Left lobe of liver (tissue), 2 donors: ENCODE measurements around the gene SCYGR2. TPM values are rescaled to one million over a fixed set of nuclear protein-coding genes. Genes with fewer than 3 reads are reported as not detected.
A peak's percentile ranks its signal among the peaks of the same experiment; 100 is the strongest.
"Not testable (repeated sequence)": the region's sequence is repeated elsewhere in the genome, so short reads cannot be mapped to it uniquely, and the experiment has no call there.

ENCODE experiments used
- ATAC-seq: fragments of 200-7000 bp; cut with Tn5 transposase; one replicate; pipeline ENCODE4 v1.9.1; 2020; ENCODE audit warnings: mild to moderate bottlenecking, moderate library complexity
- DNase-seq: peaks from one replicate; pipeline ENCODE4 v3.0.0-alpha.2; 2020; ENCODE audit warnings: low spot score
- total RNA-seq: library from RNA; stranded (reverse); gene quantifications from one replicate; pipeline ENCODE4 v1.2.1, GENCODE V29; 2021
- donor health status: DM: no; HTN: no; CAD: no; lungs with moderate emphysema.
- donor health status: DM: no; HTN: yes; CAD: no.

SCYGR2 gene
- total RNA-seq, result not detected

DNA sequence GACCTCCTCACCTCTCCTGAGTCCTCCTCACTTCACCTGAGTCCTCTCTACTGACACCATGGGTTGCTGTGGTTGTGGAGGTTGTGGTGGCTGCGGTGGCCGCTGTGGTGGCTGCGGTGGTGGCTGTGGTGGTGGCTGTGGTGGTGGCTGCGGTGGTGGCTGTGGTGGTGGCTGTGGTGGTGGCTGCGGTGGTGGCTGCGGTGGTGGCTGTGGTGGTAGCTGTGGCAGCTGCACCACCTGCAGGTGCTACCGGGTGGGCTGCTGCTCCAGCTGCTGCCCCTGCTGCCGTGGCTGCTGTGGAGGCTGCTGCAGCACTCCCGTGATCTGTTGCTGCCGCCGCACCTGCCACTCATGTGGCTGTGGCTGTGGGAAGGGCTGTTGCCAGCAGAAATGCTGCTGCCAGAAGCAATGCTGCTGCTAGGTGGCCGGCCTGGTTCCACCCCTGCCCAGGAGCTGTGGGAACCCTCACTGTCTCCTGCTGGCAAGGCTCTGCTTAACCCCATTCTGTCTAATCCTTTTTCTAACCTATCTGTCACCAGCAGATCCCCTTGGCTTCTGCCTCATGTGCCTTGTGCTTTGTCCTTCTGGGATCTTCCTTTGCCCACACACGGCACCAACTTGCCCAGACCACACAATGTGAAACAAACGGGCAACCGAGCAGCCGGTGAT is at the start of gene SCYGR2:
Gene SCYGR2 (plus strand): TSS at position 59 of the 669 bp plus-strand sequence. CDS start 0 bp downstream, at position 59.
- not testable (repeated sequence) for DNase-seq

GRCh38 chr2:227551836-227552235 is 46.9 kb upstream of the SCYGR2 start:
- DNase-seq (no peak), ATAC-seq (no peak)

More for the DNA sequence above, at the start of gene SCYGR2:
- not testable (repeated sequence) for ATAC-seq

DNA sequence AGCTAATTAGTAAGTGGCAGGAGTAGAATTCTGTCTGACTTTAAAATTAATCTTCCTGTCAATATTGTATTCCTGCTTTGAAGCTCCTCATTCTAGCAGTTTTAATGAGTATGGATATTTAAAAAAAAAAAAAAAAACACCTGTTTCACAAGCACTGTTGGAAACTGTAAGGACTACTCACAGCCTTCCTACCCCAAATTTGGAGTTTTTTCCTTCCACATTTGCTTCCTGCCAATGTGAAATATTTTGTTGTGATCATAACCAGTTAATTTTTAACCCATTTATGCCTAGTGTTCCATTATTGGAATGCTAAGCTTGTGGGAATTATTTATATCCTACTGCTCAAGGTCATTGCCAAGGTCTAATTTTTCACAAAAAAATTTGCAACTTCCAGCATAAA is 36.1 kb upstream of the SCYGR2 start:
- ATAC-seq, result no peak
- no peak for DNase-seq

DNA sequence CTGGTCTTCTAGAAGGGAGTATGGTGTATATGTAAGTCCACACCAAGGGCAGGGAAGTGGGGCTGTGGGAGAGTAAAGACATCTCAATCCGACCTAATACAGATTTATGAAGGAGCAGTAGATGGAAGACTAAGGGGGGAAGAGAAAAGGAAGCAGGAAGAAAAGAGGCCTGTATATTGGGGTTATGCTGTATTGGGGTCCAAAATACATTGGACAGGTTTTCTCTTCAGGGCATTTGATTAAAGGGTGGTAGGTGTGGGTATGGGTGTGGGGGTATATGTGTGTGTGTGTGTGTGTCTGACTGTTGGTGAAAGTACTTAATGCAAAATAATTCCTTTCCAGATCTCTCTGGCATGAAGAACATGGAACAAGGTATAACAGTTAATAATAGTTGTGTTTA is 33.6 kb upstream of the SCYGR2 start:
- ATAC-seq (no peak), DNase-seq (no peak)

DNA sequence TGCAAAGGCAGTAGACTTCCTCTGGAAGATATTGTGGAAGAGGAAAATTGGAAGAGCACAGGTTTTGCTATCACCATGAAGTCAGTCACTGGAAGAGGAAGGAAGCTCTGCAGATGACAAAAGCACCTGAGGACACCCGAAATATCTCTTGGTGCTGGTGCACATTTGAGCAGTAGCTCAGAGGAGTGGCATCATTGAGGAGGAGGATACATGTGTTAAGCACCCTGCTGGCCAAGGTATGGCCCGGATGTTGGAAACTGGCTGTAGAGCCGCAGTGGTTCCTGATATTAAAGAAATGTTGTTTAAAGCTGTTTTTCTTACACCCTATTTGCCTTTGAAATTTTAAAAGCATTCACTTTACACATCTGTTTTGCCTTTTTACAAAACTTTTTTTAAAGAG is 32.7 kb upstream of the SCYGR2 start:
- ATAC-seq, result no peak

DNA sequence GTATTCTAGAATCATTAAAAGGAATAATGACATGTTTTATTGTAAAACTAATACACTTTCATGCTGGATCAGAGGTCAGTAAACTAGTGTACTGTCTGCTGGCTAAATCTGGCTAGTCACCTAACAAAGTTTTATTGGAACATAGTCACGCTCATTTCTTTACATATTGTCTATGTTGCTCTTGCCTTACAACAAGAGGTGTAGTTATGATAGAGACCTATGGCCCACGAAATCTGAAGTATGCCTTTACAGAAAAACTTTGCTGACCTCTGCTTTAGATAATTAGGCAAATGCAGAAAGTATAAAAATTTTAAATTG is 29.9 kb upstream of the SCYGR2 start:
- no peak for ATAC-seq

More for the DNA sequence above, 32.7 kb upstream of the SCYGR2 start:
- no peak for DNase-seq

GRCh38 chr2:227570615-227571014 is 28.1 kb upstream of the SCYGR2 start:
- ATAC-seq (no peak), DNase-seq (no peak)

More for the DNA sequence above, 29.9 kb upstream of the SCYGR2 start:
- DNase-seq, result no peak

DNA sequence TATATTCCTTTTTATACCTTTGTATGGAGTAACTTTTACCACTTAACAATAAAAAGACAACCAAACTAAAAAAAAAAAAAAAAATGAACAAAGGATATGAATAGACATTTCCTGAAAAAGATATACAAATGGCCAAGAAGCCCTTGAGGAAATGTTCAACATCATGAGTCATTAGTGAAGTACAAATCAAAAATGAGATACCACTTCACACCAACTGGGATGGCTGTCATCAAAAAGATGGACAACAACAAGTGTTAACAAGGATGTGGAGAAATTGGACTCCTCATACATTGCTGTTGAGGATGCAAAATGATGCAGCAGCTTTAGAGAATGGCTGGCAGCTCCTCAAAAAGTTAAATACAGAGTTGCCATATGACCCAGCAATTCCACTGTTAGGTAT is 22.6 kb upstream of the SCYGR2 start:
- no peak for ATAC-seq
- no peak for DNase-seq

- ATAC-seq, result no peak
- no peak for DNase-seq
Observed at GRCh38 chr2:227576812-227577211, 21.9 kb upstream of the SCYGR2 start.

- ATAC-seq (no peak), DNase-seq (no peak)
Observed at GRCh38 chr2:227577555-227577954, 21.1 kb upstream of the SCYGR2 start.

DNA sequence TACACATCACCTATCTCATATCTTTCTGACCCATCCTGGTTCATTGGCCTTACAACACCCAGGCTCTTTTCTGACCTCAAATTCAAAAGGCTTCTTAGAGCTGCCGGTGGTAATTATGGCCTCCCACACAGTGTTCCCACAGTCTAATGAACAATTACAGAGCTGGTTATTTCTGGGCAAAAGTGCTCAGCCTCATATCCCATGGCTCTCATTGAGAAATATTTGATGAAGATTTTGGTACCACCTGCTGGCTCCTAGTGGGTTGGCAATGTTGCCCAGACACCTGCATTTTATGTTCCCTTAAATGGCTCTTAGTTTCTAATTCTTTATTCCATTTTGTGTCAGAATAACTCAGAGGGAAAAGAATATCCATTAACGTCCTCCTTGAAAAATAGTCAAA is 20.1 kb upstream of the SCYGR2 start:
- no peak for DNase-seq
- ATAC-seq, result peak; percentile 38

- ATAC-seq (no peak), DNase-seq (no peak)
Observed at GRCh38 chr2:227579791-227580190, 18.9 kb upstream of the SCYGR2 start.

DNA sequence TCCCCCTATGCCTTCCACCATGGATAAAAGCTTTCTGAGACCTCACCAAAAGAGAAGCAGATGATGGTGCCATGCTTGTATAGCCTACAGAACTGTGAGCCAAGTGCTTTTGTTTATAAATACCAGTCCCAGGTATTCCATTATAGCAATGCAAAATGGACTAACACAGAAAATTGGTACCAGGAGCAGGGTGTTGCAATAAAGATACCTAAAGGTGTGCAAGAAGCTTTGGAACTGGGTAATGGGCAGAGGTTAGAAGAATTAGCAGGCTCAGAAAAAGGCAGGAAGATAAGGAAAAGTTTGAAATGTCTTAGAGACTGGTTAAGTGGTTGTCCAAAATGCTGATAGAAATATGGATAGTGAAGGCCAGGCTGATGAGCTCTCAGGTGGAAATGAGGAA is 16.3 kb upstream of the SCYGR2 start:
- no peak for DNase-seq
- ATAC-seq, result no peak

GRCh38 chr2:227592694-227593387 is 5.9 kb upstream of the SCYGR2 start:
- no peak for ATAC-seq
- DNase-seq, result no peak

DNA sequence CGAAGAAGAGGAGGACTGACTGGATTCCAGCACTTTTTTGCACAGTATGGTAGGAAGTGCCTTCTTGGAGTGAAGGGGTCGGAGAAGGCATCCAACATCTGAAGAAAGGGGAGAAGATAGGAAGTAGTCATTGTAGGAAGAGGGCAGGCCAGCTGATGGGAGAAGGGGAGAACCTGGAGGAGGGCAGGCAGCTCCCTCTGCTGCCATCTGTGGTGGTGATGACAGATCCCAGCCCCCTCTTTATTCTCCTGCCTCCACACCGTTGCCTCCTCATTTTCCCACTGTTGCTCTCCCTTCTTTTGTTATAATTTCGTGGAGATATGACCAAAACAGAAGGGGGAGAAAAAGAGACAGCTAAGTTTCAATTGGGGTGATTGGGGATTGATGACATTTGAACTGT is 2.9 kb upstream of the SCYGR2 start:
- no peak for DNase-seq
- no peak for ATAC-seq

- ATAC-seq (no peak), DNase-seq (no peak)
Observed at GRCh38 chr2:227597036-227597435, 1.7 kb upstream of the SCYGR2 start.

- DNase-seq (no peak), ATAC-seq (no peak)
Observed at GRCh38 chr2:227597998-227598397, 695 bp upstream of the SCYGR2 start.

- ATAC-seq (no peak), DNase-seq (no peak)
Observed at GRCh38 chr2:227602358-227602757, 3.7 kb downstream of the SCYGR2 start.

GRCh38 chr2:227606476-227606875 is 7.8 kb downstream of the SCYGR2 start:
- DNase-seq, result peak; percentile 51
- ATAC-seq, result peak; percentile 86

DNA sequence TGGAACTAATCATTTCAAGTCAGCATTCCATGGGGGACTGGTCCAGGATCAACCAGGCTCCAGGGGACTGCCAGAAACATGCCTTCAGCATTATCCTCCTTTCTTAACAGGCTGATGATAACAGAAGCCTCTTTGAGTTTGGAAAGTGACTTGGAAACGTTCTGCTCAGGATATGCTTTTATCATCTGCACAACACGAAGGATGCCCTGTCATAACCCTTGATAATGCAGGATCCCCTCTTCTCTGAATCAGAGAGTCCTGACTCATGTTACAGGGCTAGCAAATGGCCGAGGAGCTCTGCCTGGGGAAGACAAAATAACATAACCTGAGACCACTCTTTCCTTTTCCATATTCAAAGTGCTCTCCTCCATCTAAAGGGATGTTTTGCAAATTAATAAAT is 9.2 kb downstream of the SCYGR2 start:
- ATAC-seq (peak; percentile 21), DNase-seq (no peak)

GRCh38 chr2:227608561-227609338 is 10.1 kb downstream of the SCYGR2 start:
- no peak for DNase-seq
- ATAC-seq, result peak; percentile 25

GRCh38 chr2:227610123-227610522 is 11.4 kb downstream of the SCYGR2 start:
- DNase-seq, result no peak
- ATAC-seq, result peak; percentile 40
